ENCODE measurements around the gene ZKSCAN2.
A peak's percentile ranks its signal among the peaks of the same experiment; 100 is the strongest.

Gene ZKSCAN2

GRCh38 chr16:25212636-25213035 is 45.0 kb downstream of the ZKSCAN2 start:
- Histone ChIP-seq H3K27ac (no peak overlapping the region), H3K4me3 (ENCODE audit: low read depth, low read length) (no peak overlapping the region), H3K36me3 (replicated peaks) (no peaks in the 10 kb centered on the region), H3K27me3 (replicated peaks) (no peaks in the 10 kb centered on the region)
- in situ Hi-C loops (cut with HindIII; ENCODE audit: low pct_ligation_motif_present, low sequenced_read_pairs) = no loop called here
- no peak for TF ChIP-seq CTCF (IDR thresholded peaks at IDR 0.05; ENCODE audit: low read depth, low read length, missing control alignments)
- DNase-seq = no peak

GRCh38 chr16:25210758-25211157 is 46.9 kb downstream of the ZKSCAN2 start:
- in situ Hi-C loops (cut with HindIII; ENCODE audit: low pct_ligation_motif_present, low sequenced_read_pairs) = no loop called here

GRCh38 chr16:25199457-25199856 is 58.2 kb downstream of the ZKSCAN2 start:
- Histone ChIP-seq H3K27ac (no peak overlapping the region), H3K4me3 (ENCODE audit: low read depth, low read length) (no peak overlapping the region), H3K36me3 (replicated peaks) (no peaks in the 10 kb centered on the region), H3K27me3 (replicated peaks) (no peaks in the 10 kb centered on the region)
- no peak for TF ChIP-seq CTCF (IDR thresholded peaks at IDR 0.05; ENCODE audit: low read depth, low read length, missing control alignments)
- in situ Hi-C loops (cut with HindIII; ENCODE audit: low pct_ligation_motif_present, low sequenced_read_pairs) = no loop called here
- DNase-seq = no peak

More at GRCh38 chr16:25210758-25211157, 46.9 kb downstream of the ZKSCAN2 start:
- TF ChIP-seq CTCF (IDR thresholded peaks at IDR 0.05; ENCODE audit: low read depth, low read length, missing control alignments) = no peak
- Histone ChIP-seq H3K4me3 (ENCODE audit: low read depth, low read length) (no peak overlapping the region), H3K27me3 (replicated peaks) (no peaks in the 10 kb centered on the region), H3K27ac (no peak overlapping the region), H3K36me3 (replicated peaks) (no peaks in the 10 kb centered on the region)
- DNase-seq = peak; percentile 82

- in situ Hi-C loops (cut with HindIII; ENCODE audit: low pct_ligation_motif_present, low sequenced_read_pairs) = no loop called here
- Histone ChIP-seq H3K27me3 (replicated peaks) (no peaks in the 10 kb centered on the region), H3K36me3 (replicated peaks) (no peaks in the 10 kb centered on the region), H3K27ac (no peak overlapping the region), H3K4me3 (ENCODE audit: low read depth, low read length) (no peak overlapping the region)
- no peak for TF ChIP-seq CTCF (IDR thresholded peaks at IDR 0.05; ENCODE audit: low read depth, low read length, missing control alignments)
- no peak for DNase-seq
Measured at GRCh38 chr16:25198021-25198420, 59.6 kb downstream of the ZKSCAN2 start.

- in situ Hi-C loops (cut with HindIII; ENCODE audit: low pct_ligation_motif_present, low sequenced_read_pairs) = no loop called here
- Histone ChIP-seq H3K4me3 (ENCODE audit: low read depth, low read length) (no peak overlapping the region), H3K27me3 (replicated peaks) (no peaks in the 10 kb centered on the region), H3K27ac (no peak overlapping the region), H3K36me3 (replicated peaks) (no peaks in the 10 kb centered on the region)
- no peak for TF ChIP-seq CTCF (IDR thresholded peaks at IDR 0.05; ENCODE audit: low read depth, low read length, missing control alignments)
- no peak for DNase-seq
Measured at GRCh38 chr16:25194273-25194878, 63.3 kb downstream of the ZKSCAN2 start.

- H3K36me3 ChIP-seq (replicated peaks) = no peaks in the 10 kb centered on the region
- no peak overlapping the region for H3K27ac ChIP-seq
- no peak for TF ChIP-seq CTCF (IDR thresholded peaks at IDR 0.05; ENCODE audit: low read depth, low read length, missing control alignments)
- H3K27me3 ChIP-seq (replicated peaks) = no peaks in the 10 kb centered on the region
- in situ Hi-C loops (cut with HindIII; ENCODE audit: low pct_ligation_motif_present, low sequenced_read_pairs) = no loop called here
- DNase-seq = no peak
- H3K4me3 ChIP-seq (ENCODE audit: low read depth, low read length) = no peak overlapping the region
Measured at GRCh38 chr16:25192096-25192495, 65.5 kb downstream of the ZKSCAN2 start.

Data from brain microvascular endothelial cell (primary cell).